ENCODE results near the gene CHMP4B.
"Not testable (repeated sequence)": the region's sequence is repeated elsewhere in the genome, so short reads cannot be mapped to it uniquely, and the experiment has no call there.

Gene CHMP4B

DNA sequence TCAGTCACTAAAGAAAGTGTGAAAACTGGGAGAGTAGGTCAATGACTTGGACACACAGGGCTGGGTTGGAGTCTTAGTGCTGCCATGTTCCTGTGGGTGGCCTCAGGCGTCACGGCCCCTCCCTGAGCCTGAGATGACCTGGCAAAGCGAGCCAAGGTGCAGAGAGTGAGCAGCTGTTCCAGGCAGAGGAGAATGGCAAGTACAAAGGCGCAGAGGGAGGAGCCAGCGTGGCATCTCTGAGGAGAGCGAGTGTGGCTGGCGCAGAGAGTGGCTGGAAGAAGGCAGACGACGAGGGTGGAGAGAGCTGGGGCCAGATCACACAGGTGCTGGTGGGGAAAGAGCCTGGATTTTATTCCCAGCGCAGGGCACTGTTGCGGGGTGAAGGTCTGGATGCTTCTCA lies 20.6 kb upstream of the CHMP4B start:
- no peak for DNase-seq

DNA sequence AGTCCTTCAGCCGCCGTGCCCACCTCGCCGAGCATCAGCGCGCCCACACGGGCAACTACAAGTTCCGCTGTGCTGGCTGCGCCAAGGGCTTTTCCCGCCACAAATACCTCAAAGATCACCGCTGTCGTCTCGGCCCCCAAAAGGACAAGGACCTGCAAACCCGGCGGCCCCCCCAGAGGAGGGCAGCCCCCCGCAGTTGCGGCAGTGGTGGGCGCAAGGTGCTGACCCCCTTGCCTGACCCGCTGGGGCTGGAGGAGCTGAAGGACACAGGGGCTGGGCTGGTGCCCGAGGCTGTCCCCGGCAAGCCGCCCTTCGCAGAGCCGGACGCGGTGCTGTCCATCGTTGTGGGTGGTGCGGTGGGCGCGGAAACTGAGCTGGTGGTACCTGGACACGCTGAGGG lies 20.1 kb upstream of the CHMP4B start:
- no peak for DNase-seq

DNA sequence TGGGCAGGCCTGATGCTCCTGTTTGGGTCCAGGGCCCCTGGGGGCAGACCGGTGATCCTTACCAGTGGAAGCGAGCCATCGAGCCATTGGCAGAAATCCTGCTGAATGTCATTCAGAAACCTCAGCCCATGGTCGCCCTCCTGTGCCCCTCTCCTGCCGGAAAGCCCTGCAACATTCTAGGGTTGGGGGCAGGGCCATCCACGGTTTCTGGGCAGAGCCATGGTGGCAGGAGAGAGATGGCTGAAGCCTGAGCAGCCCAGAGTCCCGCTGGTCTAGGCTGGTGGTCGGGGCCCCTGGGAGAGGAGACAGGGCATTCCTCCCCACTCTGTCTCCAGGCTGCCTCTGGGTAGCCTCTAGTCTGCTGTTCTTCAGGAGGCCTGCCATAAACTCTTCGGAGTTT lies 19.6 kb upstream of the CHMP4B start:
- no peak for DNase-seq

DNA sequence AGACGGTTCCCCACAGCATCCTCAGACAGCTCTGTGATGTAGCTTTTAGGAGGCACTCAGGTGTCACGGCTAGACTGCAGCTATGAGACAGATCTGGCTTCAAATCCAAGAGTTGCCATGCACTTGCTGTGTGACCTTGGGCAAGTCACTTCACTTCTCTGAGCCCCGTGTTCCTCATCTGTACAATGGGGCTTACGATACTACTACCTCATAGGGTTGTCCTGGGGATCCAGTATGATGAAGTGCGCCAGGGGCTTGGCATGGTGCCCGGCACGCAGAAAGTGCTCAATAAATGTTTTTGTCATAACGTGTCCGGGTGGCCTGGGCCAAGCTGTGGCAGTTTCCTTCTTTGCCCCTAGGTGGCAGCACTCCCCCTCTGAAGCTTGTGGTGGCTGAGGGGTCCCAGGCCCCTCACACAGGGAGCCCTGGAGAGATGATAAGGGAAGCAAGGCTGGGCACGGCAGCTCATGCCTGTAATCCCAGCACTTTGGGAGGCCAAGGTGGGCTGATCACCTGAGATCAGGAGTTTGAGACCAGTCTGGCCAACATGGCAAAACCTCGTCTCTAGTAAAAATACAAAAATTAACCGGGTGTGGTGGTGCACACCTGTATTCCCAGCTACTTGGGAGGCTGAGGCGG lies 19.1 kb upstream of the CHMP4B start:
- peak; percentile 6 to 42 (median 34) for DNase-seq

DNA sequence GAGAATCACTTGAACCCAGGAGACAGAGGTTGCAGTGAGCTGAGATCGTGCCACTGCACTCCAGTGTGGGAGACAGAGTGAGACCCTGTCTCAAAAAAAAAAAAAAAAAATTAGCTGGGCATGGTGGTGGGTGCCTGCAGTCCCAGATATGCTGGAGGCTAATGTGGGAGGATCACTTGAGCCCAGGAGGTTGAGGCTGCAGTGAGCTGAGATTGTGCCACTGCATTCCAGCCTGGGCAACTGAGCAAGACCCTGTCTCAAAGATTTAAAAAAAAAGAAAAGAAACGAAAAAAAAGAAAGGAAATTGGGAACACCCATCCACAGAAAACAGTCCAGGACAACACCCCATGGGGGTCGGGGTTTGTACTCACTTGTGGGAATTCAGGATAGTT lies 18.6 kb upstream of the CHMP4B start:
- DNase-seq: not testable (repeated sequence)

DNA sequence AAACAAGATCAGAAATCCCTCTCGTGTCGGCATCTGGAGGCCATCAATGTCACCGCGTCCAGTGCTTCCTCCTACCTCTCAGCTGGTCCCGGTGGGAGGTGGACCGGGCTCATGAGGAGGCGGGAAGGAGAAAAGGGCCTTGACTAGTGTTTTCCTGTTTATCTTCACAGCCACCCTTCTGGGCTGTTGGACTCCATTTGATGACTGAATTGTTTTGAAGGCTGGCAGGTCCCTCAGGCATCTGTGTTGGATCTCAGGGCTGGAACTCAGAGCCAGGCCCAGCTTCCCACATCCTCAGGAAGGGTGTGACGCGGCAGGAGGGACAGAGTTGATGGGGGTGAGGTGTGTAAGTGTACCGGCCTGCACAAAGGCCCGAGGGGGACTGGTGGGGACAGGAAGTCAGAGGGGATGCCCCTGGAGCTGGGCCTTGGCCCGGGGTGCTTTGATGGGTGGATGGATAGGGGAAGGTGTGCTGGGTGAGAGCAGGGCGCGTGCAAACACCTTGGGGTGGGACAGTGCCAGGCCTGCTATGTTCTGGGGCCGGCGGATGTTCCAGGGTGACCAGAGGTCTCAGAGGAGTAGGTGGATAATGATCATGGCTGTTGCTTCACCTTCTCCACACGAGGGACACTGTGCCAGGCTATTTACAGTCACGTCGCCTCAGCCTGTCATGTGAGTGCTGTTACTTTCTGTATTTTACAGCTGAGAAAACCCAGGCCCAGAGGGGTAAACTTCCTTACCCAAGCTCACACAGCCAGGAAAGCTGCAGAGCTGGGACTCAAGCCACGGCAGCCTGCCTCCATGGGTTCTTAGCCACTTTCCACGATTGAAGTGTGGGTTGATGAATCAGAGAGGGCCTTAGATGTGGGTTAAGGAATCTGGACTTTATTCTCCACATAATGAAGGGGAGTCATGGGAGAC lies 17.9 kb upstream of the CHMP4B start:
- no peak for DNase-seq

DNA sequence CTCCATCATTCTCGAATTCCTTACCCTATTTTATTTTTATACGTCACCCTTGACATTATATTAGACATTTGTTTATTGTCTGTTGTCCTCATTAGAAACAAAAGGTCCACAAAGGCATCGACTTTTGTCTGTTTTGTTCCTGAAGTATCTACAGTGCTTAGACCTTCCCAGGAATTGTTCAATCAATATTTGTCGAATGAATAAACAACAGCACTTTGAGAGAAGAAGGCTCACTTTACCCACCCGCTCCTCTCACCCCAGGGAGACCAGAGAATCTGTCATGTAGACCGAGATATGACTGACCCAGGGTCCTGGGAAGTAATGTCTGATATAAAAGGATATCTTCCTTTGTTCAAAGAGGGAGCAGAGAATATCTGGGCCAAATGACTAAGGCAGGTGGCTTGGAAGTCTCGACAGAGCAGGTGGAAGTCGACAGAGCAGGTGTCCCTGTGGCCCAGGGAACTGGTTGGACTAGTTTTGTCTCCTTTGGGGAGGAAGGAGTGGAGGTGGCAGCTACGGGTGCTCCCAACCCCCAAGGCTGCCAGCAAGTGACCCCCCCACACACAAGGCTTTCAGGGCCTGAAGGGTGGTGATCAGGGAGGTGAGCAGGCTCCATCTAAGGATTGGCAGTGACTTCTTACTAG lies 14.8 kb upstream of the CHMP4B start:
- no peak for DNase-seq

DNA sequence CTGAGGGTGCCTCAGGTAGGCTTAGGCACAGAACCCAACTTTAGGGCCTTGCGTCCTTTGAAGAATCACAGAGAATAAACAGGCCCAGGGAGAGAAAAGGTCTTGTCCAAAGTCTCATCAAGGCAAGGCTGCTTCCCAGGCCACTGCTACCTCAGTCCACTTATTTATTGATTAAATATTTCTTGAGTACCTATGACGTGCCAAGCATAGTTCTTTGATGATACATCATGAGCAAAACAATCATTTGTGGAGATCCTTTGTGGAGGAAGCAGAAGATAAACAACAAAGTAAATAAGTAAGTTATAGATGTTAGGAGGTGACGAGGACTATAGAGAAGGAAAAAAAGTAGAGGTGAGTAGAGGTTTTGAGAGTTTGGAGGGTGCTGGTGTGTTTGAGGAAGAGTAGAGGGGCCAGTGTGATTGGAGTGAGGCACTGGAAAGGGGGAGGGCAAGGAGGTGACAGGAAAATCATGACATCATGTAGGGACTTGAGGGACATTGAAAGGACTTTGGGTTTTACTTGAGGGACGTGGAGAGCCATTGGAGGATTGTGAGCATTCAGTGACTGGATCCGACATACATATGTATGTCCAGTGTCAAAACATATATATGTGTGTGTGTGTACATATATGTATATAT lies 14.1 kb upstream of the CHMP4B start:
- DNase-seq: no peak

DNA sequence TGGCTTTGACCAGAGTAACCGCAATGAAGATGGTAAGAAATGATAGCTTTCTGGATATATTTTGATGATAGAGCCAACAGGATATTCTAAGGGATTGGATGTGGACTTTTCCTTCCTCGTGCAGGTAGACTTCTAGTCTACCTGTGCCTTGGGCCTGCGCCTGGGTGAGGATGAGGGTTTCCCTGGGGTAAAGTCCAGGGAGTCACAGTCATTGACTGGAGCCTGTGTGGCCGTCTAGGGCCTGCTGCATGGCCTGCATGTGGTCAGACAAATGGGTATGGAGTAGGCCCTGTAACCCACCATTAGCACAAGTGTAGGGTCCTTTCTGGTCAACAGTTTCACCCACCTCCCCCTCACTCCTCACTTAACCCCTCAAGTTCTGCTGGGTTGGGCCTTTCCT lies 12.7 kb upstream of the CHMP4B start:
- no peak for DNase-seq

DNA sequence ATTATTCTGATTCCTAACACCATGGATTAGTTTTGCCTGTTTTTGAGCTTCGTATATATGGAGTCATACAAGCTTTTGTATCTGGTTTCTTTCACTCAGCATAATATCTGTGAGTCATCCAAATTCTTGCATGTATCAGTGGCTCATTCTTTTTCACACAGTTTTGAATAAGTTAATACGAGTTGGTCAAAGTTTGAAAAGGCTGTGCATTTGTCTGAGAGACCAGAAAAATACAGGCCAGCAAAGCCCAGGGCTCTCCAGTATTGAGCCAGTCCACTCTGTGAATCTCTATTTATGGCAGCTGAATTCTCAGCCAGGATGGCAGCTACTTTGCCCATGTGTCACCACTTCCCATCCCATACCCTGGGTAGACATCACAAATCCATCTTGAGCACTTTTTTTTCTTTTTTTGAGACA lies 7.2 kb upstream of the CHMP4B start:
- no peak for DNase-seq

DNA sequence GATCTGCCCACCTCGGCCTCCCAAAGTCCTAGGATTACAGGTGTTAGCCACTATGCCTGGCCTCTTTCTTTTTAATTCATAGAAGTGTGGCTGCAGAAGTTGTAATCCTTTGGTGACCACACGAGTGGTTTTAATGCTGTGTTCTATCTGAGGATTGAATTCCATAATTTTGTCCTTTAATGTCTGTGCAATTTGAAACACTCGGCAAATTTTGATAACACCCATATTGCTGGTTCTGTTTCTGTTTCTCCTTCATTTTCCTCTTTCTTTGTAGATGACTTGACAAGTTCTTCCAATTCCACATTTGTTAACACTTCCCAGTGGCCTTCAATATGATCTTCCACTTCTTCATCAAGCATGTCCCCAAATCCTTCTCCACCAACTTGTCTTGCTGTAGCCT lies 2.8 kb upstream of the CHMP4B start:
- DNase-seq: no peak

DNA sequence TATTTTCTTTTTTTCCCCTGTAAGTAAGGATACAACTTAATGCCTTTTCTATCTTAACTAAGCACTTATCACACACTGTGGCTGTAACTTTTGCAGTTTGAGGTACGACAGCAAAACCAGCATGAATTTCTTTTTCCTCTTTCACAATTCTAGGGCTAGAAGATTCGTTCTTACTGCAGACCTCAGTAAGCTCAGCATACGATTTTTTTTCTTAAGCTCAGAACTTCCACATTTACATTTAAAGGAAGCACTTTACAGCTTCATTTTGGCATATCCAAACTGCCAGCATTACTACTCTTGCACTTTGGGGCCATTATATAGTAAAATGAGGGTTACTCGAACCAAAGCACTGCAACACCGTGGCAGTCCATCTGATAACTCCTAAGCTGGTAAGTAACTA lies 889 bp upstream of the CHMP4B start:
- no peak for DNase-seq

DNA sequence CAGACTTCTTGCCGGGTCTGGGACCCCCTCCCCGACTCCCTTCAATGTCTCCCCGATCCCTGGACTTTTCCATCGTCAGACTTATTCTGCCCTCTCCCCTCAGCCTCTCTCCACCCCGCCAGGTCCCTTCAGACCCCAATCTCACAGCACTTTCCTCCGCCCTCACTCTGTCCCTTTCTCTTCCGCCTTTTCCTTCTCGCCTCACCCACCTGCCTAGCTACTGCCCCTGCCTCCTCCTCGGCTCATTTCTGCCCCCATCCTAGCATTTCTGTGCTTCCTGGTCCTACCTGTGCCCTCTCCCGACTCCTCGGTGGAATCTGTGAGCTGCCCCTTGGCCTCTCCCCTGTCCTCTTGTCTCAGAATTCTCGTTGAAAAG lies 616 bp downstream of the CHMP4B start:
- DNase-seq: no peak

DNA sequence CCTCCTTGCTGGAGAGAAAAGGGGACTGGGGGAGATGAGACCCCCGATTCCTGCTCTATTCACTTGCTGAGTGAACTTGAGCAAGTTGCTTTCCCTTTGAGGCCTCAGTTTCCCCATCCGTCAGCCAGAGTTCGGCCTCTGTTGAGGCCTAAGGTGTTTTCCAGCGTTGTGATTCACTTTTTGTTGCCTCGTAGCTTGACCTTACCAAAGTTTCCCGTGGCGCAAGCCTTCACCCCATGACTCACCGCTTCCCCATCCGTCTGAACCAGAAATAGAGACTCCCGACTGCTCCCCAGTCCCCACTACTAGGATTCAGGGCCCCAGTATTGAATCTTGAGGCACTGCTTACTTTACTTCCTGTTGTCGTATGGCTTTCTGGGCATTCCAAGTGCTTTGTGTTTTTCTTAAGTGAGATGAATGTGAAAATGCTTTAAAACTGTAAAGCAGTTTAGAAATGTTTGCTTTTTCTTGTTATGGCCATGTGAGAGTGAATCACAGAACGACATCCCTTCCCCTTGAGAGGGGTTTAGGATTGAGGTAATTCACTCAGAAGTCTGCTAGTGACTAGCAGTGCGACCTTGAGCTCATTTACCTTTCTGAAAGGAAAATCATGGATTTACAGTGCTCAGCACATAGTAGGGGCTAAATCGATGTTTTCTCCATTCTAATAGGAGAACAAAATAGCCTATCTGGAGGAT lies 1.2 kb downstream of the CHMP4B start:
- DNase-seq: no peak

DNA sequence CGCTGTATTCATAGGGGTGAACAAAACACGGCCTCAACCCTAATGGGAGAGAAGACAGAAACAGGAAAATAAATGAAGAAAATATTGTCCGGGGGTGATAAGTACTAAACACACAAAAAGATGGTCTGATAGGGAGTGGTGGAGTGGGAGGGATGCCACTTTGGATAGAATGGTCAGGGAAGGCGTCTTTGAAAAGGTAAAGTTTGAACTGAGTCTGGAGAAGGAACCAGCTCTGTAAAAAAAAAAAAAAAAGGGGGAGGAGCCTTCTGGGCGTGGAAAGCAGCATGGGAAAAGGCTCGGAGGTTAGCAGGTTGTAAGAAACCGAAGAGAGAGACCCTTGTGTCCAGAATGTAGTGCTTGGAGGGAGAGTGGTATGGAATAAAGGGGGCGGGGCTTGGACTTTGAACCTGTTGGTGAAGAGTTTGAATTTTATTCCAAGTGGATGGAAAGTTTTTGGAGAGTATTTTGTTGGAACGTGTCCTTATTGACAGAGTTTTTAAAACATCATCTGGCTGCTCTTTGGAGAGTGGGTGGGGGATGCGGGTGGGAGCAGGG lies 1.8 kb downstream of the CHMP4B start:
- DNase-seq: no peak

DNA sequence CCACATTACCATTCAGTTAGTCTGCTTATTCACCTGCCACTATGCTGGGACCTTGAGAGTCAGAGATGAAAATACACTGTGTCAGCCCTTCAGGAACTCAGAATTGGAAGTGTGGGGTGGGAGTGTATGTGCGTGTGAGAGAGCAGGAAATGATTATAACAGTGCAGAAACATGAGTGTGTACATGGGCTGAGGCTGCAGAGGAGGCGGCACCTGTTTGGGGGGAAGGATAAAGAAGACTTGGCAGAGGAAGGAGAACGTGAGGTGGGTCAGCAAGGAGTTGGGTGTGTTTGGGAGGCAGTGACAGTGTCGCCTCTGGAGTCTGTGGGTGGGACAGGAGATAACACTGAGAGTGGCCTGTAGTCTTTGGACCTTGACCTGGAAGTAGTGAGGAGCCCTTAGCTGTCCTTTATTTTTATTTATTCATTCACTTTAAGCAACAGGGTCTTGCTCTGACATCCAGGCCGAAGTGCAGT lies 3.1 kb downstream of the CHMP4B start:
- no peak for DNase-seq

DNA sequence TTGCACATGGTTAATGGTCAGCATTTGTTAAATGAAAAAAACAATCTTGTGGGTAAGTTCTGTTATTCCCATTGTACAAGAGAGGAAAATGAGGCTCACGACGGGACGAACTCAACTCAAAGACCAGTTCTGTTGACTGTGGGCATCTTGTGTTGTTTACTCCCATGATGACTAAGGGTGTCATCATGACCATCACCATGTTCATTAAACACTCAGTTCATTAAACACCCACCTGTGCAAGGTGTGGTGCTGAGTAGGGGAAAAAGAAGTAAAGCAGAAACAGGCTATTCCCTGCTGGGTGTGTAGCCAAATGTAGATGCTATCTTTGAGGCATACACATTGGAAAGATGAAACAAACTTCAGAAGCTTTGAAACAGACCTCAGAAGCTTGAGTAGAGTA lies 4.5 kb downstream of the CHMP4B start:
- no peak for DNase-seq

DNA sequence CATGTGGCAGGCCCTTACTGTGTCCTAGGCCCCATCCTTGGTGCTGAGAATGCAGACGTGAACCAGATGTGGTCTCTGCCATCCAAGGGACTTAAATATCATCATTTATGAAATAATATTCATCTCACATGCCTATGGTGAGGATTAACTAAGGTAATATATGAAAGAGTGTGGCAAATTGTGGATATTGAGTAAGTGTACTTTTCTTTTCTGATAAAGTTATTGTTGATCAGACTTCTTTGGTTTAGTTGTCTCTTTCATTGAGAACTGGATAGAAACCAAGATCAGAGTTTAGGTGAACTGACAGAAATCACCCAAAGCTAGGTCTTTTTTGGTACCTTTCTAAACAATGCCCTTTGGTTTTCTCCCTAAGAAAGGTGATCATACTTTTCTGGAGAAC lies 5.0 kb downstream of the CHMP4B start:
- no peak for DNase-seq

DNA sequence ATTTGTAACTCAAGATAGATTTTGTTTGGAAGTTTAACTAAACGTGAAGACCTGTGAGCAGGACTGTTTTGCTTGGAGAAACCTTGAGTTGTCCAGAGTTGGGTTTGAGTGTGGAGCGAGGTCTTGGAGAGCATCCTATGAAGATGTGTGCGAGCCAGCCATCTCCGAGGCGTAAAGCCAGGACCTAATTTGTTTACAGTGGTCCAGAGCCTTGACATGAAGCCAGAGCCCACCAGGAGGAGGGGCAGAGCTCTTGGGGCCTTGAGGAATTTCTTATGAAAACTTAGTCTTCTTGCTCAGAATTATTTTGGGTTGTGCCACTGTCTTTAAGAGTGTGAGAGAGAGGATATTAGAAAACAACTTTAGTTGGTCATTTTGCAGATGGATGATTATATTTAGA lies 6.3 kb downstream of the CHMP4B start:
- no peak for DNase-seq

DNA sequence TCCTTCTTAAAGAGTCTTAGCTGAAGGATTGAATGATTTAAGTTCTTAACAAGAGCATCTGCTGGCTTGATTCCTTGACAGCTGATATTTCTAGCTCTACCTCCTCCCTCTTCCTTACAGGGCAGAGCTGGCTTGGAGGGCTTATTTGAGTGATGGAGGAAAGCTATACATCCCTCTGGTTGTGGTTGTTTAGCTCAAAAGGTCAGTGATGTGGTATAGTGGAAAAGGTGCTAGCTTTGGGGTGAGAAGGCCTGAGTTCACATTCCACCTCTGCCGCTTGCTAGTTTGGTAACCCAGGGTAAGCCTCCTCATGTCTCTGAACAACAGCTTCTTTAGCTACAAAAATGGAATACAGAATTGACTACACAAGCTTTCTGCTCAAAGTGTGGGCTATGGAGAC lies 8.3 kb downstream of the CHMP4B start:
- no peak for DNase-seq

DNA sequence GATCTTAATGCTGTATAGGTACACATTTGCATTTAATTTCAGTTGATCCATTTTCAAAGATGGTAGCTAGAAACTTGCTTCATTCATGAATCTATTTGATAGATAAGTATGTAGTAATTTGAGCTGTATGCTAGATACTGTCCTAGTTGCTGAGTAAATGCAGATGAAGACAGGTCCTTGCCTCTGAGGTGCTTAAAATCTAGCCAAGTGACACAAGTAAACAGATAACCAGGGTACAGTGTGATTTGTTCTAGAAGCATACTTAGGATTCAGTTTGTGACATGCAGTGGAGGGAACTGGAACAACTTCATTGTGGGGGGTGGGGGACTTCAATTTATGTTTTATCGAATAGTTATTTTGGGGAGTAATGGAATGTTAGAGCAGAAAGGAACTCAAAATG lies 9.2 kb downstream of the CHMP4B start:
- DNase-seq: no peak

DNA sequence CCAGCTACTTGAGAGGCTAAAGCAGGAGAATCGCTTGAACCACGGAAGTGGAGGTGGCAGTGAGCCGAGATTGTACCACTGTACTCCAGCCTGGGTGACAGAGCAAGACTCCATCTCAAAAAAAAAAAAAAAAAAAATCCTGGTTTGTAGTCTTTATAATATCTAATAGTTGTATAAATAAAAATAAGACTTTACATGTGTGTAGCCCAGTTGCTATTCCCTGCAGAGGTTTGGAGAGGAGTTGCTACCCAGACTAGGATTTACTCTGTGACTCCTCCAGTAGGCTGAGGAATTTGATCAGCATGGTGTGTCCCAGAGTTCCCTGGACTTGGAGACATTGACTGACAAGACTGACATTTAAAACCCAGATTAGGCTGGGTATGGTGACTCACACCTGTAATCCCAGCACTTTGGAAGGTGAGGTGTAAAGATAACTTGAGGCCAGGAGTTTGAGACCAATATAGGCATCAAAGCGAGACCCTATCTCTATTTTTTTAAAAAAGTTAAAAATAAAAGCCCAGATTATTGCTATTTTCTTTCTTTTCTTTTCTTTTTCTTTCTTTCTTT lies 10.2 kb downstream of the CHMP4B start:
- DNase-seq: no peak
